Adrenal gland (tissue), 12 donors: ENCODE results near the gene GTF3C5. TPM values are rescaled to one million over a fixed set of nuclear protein-coding genes. Genes with fewer than 3 reads are reported as not detected.
A peak's percentile ranks its signal among the peaks of the same experiment; 100 is the strongest.

Source experiments
- DNase-seq, 7 donors: peaks; one replicate each; pipeline ENCODE4 v3.0.0-alpha.2; 2019 to 2020
- H3K27ac ChIP-seq, 5 donors: fragments of 200-600 bp; sonication (generic) in 4 of 5; 1 replicate in 3 of 5; 2 replicates in 2 of 5; pipeline versions ENCODE4 v1.5.1 to v1.8.0; 2016 to 2020; ENCODE audit warnings: mild to moderate bottlenecking in 1 of 5
- H3K27me3 ChIP-seq: fragments of 200-600 bp; 2 replicates; pipeline ENCODE4 v1.8.0; 2021
- H3K36me3 ChIP-seq, 2 donors: fragments of 200-600 bp; replicated peaks in 1 of 2; 1 replicate in 1 of 2; 2 replicates in 1 of 2; pipeline versions ENCODE4 v1.5.1 to v1.8.0; 2018 to 2022
- H3K4me1 ChIP-seq, 2 donors: fragments of 200-600 bp; replicated peaks in 1 of 2; 1 replicate in 1 of 2; 2 replicates in 1 of 2; pipeline versions ENCODE4 v1.5.1 to v1.8.0; 2018 to 2021
- H3K4me3 ChIP-seq, 4 donors: fragments of 200-600 bp; sonication (generic) in 3 of 4; one replicate each; pipeline ENCODE4 v1.5.1; 2016 to 2018
- H3K9me3 ChIP-seq, 3 donors: fragments of 200-600 bp; sonication (generic) in 1 of 3; replicated peaks in 1 of 3; 1 replicate in 2 of 3; 2 replicates in 1 of 3; pipeline versions ENCODE4 v1.5.1 to v1.8.0; 2016 to 2021
- CTCF ChIP-seq, 6 experiments: fragments of 450-650 bp in 4 of 6; fragments of 200-600 bp in 2 of 6; sonication (generic) in 1 of 6; IDR thresholded peaks; 1 replicate in 5 of 6; 2 replicates in 1 of 6; pipeline versions ENCODE4 v1.5.1 to v1.8.0; 2016 to 2021; ENCODE audit warnings: antibody characterized with exemption in 6 of 6, mild to moderate bottlenecking in 2 of 6, moderate library complexity in 1 of 6
- POLR2A ChIP-seq, 2 donors: fragments of 450-650 bp; IDR thresholded peaks; one replicate each; pipeline ENCODE4 v1.6.1; 2017; ENCODE audit warnings: antibody characterized with exemption in 2 of 2, mild to moderate bottlenecking in 2 of 2, moderate library complexity in 1 of 2
- WGBS, 4 donors: extraction: QIAGEN DNeasy Blood & Tissue Kit in 2 of 4; methylation state at CpG; one replicate each; pipeline versions ENCODE4 v1.1.5 to v1.1.7; 2013 to 2017; 5-methylcytosine and 5-hydroxymethylcytosine counted together
- intact Hi-C, 2 donors: fragments of 100-400 bp; cut with DNase I; formaldehyde crosslinking; loops; one replicate each; pipeline versions ENCODE4 v1.14.1 to v1.15.0; 2022 to 2023
- polyA plus RNA-seq, 3 donors: library from polyadenylated mRNA; stranded (reverse); fragments of 200-250 nt in 2 of 3; fragments of 350-450 nt in 1 of 3; fragmentation: Illumina TruSeq in 1 of 3; extraction: RNeasy Lipid Tissue Mini Kit (QIAGEN cat#74804) in 1 of 3; gene quantifications; one replicate each; pipeline ENCODE4 v1.2.3, GENCODE V29; 2013 to 2014
- total RNA-seq, 9 donors: library from RNA; depleted of rRNA in 4 of 9; stranded (reverse); fragments of >200 nt in 4 of 9; fragments of 120-200 nt in 1 of 9; fragmentation: NEBNext Ultra II Directional in 1 of 9; extraction: Animal tissue kit (Norgen Biotek cat#: 25700) in 1 of 9; gene quantifications; one replicate each; pipeline versions ENCODE4 v1.1.0 to v1.2.4, GENCODE V29; 2013 to 2023
- donor health status: healthy with polysubstance abuse.
- donor health status: Bipolar disorder and iron deficiency.
- donor health status: DM: yes; HTN: yes; CAD: no.
- donor health status: DM: no; HTN: no; CAD: no.
- donor health status: DM: no; HTN: no; CAD: no.
- donor health status: DM: yes; HTN: yes; CAD: no.

GTF3C5 gene
- total and polyA plus RNA-seq, 12 donors, result 43.9 to 139 (median 61.5) TPM

GRCh38 chr9:133103183-133103986 lies 72.6 kb downstream of the GTF3C5 start:
- Histone ChIP-seq H3K27ac (peak overlapping the region in 3 of 5 donors; percentile 23 to 50 (median 39)), H3K4me3 (no peak overlapping the region), H3K9me3 (no peaks in the 10 kb centered on the region), H3K4me1 (peaks cover 0 to 5% of the 10 kb centered on the region in 2 donors), H3K36me3 (peaks cover 0 to 96% of the 10 kb centered on the region in 2 donors), H3K27me3 (no peaks in the 10 kb centered on the region)
- peak; percentile 66 to 87 (median 79) for DNase-seq
- peak; percentile 96 to 98 (median 97) for TF ChIP-seq CTCF (IDR thresholded peaks at IDR 0.05)
- no peak for TF ChIP-seq POLR2A (IDR thresholded peaks at IDR 0.05)
- intact Hi-C loops, result loop anchor here (2.0 to 5.0 kb wide), 2 partner anchors 41 to 61 kb away; no protein-coding TSS in a partner anchor
- 7 to 51% (median 43%) methylated on average over 8 to 14 of the region's 14 CpGs for WGBS, 4 donors

- Histone ChIP-seq H3K4me1 (peaks cover 0 to 5% of the 10 kb centered on the region in 2 donors), H3K36me3 (peaks cover 0 to 96% of the 10 kb centered on the region in 2 donors), H3K9me3 (no peaks in the 10 kb centered on the region), H3K27ac (peak overlapping the region in 2 of 5 donors; percentile 23 to 39), H3K27me3 (no peaks in the 10 kb centered on the region), H3K4me3 (no peak overlapping the region)
- DNase-seq, result peak in 4 of 7 donors; percentile 13 to 26 (median 20)
- WGBS, 4 donors, result 80 to 85% (median 82%) methylated on average over 12 of the region's 12 CpGs; no CpG with 5 or more reads in 1 of the 4 donors
- intact Hi-C loops, result loop anchor here (2.0 to 5.0 kb wide), 2 partner anchors 41 to 62 kb away; no protein-coding TSS in a partner anchor
- TF ChIP-seq CTCF (IDR thresholded peaks at IDR 0.05) (no peak), POLR2A (IDR thresholded peaks at IDR 0.05) (no peak)
Observed at GRCh38 chr9:133103987-133104505, 73.2 kb downstream of the GTF3C5 start.

GRCh38 chr9:133104718-133105460 lies 74.1 kb downstream of the GTF3C5 start:
- H3K36me3 ChIP-seq, result peaks cover 0 to 96% of the 10 kb centered on the region in 2 donors
- 85 to 91% (median 86%) methylated on average over 7 to 15 of the region's 15 CpGs for WGBS, 4 donors
- no peak overlapping the region for H3K4me3 ChIP-seq
- H3K4me1 ChIP-seq, result peaks cover 0 to 5% of the 10 kb centered on the region in 2 donors
- TF ChIP-seq POLR2A (IDR thresholded peaks at IDR 0.05) (no peak), CTCF (IDR thresholded peaks at IDR 0.05) (no peak)
- no peak overlapping the region for H3K27ac ChIP-seq
- no peaks in the 10 kb centered on the region for H3K27me3 ChIP-seq
- peak in 4 of 7 donors; percentile 11 to 23 (median 15) for DNase-seq
- H3K9me3 ChIP-seq, result no peaks in the 10 kb centered on the region
- intact Hi-C loops, result loop anchor here in 1 of 2 donors (5.0 kb wide), 1 partner anchor 63 kb away; no protein-coding TSS in a partner anchor

GRCh38 chr9:133105461-133105770 lies 74.6 kb downstream of the GTF3C5 start:
- H3K4me1 ChIP-seq, result peaks cover 0 to 5% of the 10 kb centered on the region in 2 donors
- peaks cover 0 to 96% of the 10 kb centered on the region in 2 donors for H3K36me3 ChIP-seq
- H3K4me3 ChIP-seq, result no peak overlapping the region
- no peak overlapping the region for H3K27ac ChIP-seq
- WGBS, 4 donors, result 89 to 100% (median 93%) methylated on average over 4 to 7 of the region's 7 CpGs; no CpG with 5 or more reads in 1 of the 4 donors
- TF ChIP-seq CTCF (IDR thresholded peaks at IDR 0.05) (no peak), POLR2A (IDR thresholded peaks at IDR 0.05) (no peak)
- no peaks in the 10 kb centered on the region for H3K9me3 ChIP-seq
- intact Hi-C loops, result no loop called here
- H3K27me3 ChIP-seq, result no peaks in the 10 kb centered on the region
- DNase-seq, result peak in 5 of 7 donors; percentile 4 to 18 (median 13)
